T-helper 1 cell treated with Interleukin-12 subunit alpha and Interleukin-12 subunit beta and Interleukin-4 antibody, amounts not matched to agents 30 μg/mL and 1 μg/mL, for 36 hours (primary cell): Measurements from ENCODE around the gene PHF3.
"Not testable (repeated sequence)": the region's sequence is repeated elsewhere in the genome, so short reads cannot be mapped to it uniquely, and the experiment has no call there.

Experiments
- H3K27ac Mint-ChIP-seq: one replicate; pipeline ENCODE4 v1.8.0; 2021; ENCODE audit warnings: mild to moderate bottlenecking, mixed read lengths
- H3K27me3 Mint-ChIP-seq: one replicate; pipeline ENCODE4 v1.8.0; 2021; ENCODE audit warnings: low read depth, mixed read lengths
- H3K36me3 Mint-ChIP-seq: one replicate; pipeline ENCODE4 v1.8.0; 2021; ENCODE audit warnings: low read depth, mixed read lengths
- H3K4me1 Mint-ChIP-seq: one replicate; pipeline ENCODE4 v1.8.0; 2021; ENCODE audit warnings: low read depth, mixed read lengths
- H3K4me3 Mint-ChIP-seq: one replicate; pipeline ENCODE4 v1.8.0; 2021; ENCODE audit warnings: mild to moderate bottlenecking, moderate library complexity, mixed read lengths
- H3K9me3 Mint-ChIP-seq: one replicate; pipeline ENCODE4 v1.8.0; 2021; ENCODE audit warnings: mixed read lengths

Gene PHF3

GRCh38 chr6:63757275-63757674 is 121.7 kb downstream of the PHF3 start:
- H3K27ac Mint-ChIP-seq, H3K36me3 Mint-ChIP-seq, H3K4me3 Mint-ChIP-seq, H3K4me1 Mint-ChIP-seq, H3K27me3 Mint-ChIP-seq: not testable (repeated sequence)
- peaks cover 25% of the 10 kb centered on the region for H3K9me3 Mint-ChIP-seq

DNA sequence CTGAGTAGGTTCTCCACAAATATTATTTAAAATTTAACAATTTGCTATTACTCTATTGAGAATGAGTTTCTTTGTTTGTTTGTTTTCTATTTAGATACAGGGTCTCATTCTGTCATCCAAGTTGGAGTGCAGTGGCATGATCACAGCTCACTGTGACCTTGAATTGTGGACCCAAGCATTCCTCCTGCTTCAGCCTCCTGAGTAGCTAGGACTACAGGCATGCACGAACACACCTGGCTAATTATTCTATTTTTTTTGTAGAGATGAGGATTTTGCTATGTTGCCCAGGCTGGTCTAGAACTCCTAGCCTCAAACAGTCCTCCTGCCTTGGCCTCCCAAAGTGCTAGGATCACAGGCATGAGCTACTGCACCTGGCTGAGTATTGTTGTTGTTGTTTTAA is 122.2 kb downstream of the PHF3 start:
- H3K4me1 Mint-ChIP-seq = no peaks in the 10 kb centered on the region
- peaks cover 25% of the 10 kb centered on the region for H3K9me3 Mint-ChIP-seq
- no peaks in the 10 kb centered on the region for H3K27me3 Mint-ChIP-seq
- H3K4me3 Mint-ChIP-seq = no peak overlapping the region
- no peak overlapping the region for H3K27ac Mint-ChIP-seq
- no peaks in the 10 kb centered on the region for H3K36me3 Mint-ChIP-seq

- no peak overlapping the region for H3K27ac Mint-ChIP-seq
- H3K4me3 Mint-ChIP-seq = no peak overlapping the region
- H3K36me3 Mint-ChIP-seq = no peaks in the 10 kb centered on the region
- H3K9me3 Mint-ChIP-seq = peaks cover 24% of the 10 kb centered on the region
- no peaks in the 10 kb centered on the region for H3K27me3 Mint-ChIP-seq
- H3K4me1 Mint-ChIP-seq = no peaks in the 10 kb centered on the region
Observed at GRCh38 chr6:63759605-63760105, 124.1 kb downstream of the PHF3 start.

DNA sequence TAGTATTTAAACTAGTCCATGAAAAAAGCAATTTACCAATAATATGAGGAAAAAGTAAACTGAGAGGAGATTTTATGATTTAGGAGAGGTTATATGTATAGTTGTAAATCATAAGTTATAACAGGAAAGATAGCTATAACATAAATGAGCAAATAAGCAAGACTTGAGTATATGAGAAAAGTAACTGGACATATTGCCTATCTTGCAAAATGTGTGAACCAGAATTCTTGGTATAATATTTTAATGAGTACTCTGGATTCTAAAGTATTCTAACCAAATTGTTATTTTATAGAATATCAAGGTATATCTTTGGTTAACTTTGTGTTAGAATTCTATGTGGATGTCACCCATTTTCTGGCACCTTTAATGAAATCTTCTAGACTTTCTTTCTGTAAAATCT is 124.6 kb downstream of the PHF3 start:
- Mint-ChIP-seq H3K9me3 (peaks cover 19% of the 10 kb centered on the region), H3K27ac (no peak overlapping the region), H3K4me1 (no peaks in the 10 kb centered on the region), H3K4me3 (no peak overlapping the region), H3K36me3 (no peaks in the 10 kb centered on the region), H3K27me3 (no peaks in the 10 kb centered on the region)

GRCh38 chr6:63764318-63764916 is 128.8 kb downstream of the PHF3 start:
- H3K27ac Mint-ChIP-seq = no peak overlapping the region
- H3K36me3 Mint-ChIP-seq = no peaks in the 10 kb centered on the region
- H3K4me1 Mint-ChIP-seq = no peaks in the 10 kb centered on the region
- no peak overlapping the region for H3K4me3 Mint-ChIP-seq
- H3K27me3 Mint-ChIP-seq = peaks cover 10% of the 10 kb centered on the region
- no peaks in the 10 kb centered on the region for H3K9me3 Mint-ChIP-seq
